Parathyroid adenoma (tissue), 2 donors: ENCODE data around the gene YRDC.
A peak's percentile ranks its signal among the peaks of the same experiment; 100 is the strongest.

Source experiments
- H2AFZ ChIP-seq: fragments of 300-600 bp; sonication (generic); one replicate; pipeline ENCODE4 v1.7.0; 2017; ENCODE audit warnings: antibody characterized with exemption, mild to moderate bottlenecking
- H3K27ac ChIP-seq: fragments of 300-600 bp; sonication (generic); one replicate; pipeline ENCODE4 v1.7.0; 2017
- H3K27me3 ChIP-seq: fragments of 300-600 bp; sonication (generic); one replicate; pipeline ENCODE4 v1.7.0; 2017; ENCODE audit warnings: low read length; ENCODE audit not compliant: control insufficient read depth, insufficient read depth
- H3K36me3 ChIP-seq: fragments of 300-600 bp; sonication (generic); one replicate; pipeline ENCODE4 v1.7.0; 2017; ENCODE audit warnings: low read length; ENCODE audit not compliant: control insufficient read depth, insufficient read depth
- H3K4me1 ChIP-seq: fragments of 300-600 bp; sonication (generic); one replicate; pipeline ENCODE4 v1.7.0; 2017; ENCODE audit warnings: control low read depth
- H3K4me2 ChIP-seq: fragments of 300-600 bp; sonication (generic); one replicate; pipeline ENCODE4 v1.7.0; 2017; ENCODE audit warnings: low read length
- H3K4me3 ChIP-seq: fragments of 300-600 bp; sonication (generic); one replicate; pipeline ENCODE4 v1.7.0; 2017; ENCODE audit warnings: low read depth, low read length
- H3K79me2 ChIP-seq: fragments of 300-600 bp; sonication (generic); one replicate; pipeline ENCODE4 v1.7.0; 2017; ENCODE audit warnings: control low read depth
- H3K9ac ChIP-seq: fragments of 300-600 bp; sonication (generic); one replicate; pipeline ENCODE4 v1.7.0; 2017; ENCODE audit warnings: mild to moderate bottlenecking
- H3K9me3 ChIP-seq: fragments of 300-600 bp; sonication (generic); one replicate; pipeline ENCODE4 v1.7.0; 2017; ENCODE audit warnings: low read length; ENCODE audit not compliant: control insufficient read depth
- TF ChIP-seq, protein P1 (sequence below): fragments of 300-600 bp; sonication (generic); IDR thresholded peaks from one replicate; pipeline ENCODE4 v1.7.0; 2017; ENCODE audit warnings: antibody characterized with exemption, mild to moderate bottlenecking
- donor health status: primary hyperparathyroidism.

YRDC gene

GRCh38 chr1:37753473-37754321 lies 54.3 kb downstream of the YRDC start:
- Histone ChIP-seq H3K4me1 (peaks cover 2% of the 10 kb centered on the region), H3K9ac (no peak overlapping the region), H3K27me3 (no peaks in the 10 kb centered on the region)

More at GRCh38 chr1:37753473-37754321, 54.3 kb downstream of the YRDC start:
- Histone ChIP-seq H3K79me2 (no peaks in the 10 kb centered on the region), H3K9me3 (no peaks in the 10 kb centered on the region), H3K27ac (no peak overlapping the region), H3K4me3 (no peak overlapping the region), H2AFZ (peak overlapping the region; percentile 28), H3K36me3 (no peaks in the 10 kb centered on the region), H3K4me2 (peak overlapping the region; percentile 38)
- TF ChIP-seq, protein P1, sequence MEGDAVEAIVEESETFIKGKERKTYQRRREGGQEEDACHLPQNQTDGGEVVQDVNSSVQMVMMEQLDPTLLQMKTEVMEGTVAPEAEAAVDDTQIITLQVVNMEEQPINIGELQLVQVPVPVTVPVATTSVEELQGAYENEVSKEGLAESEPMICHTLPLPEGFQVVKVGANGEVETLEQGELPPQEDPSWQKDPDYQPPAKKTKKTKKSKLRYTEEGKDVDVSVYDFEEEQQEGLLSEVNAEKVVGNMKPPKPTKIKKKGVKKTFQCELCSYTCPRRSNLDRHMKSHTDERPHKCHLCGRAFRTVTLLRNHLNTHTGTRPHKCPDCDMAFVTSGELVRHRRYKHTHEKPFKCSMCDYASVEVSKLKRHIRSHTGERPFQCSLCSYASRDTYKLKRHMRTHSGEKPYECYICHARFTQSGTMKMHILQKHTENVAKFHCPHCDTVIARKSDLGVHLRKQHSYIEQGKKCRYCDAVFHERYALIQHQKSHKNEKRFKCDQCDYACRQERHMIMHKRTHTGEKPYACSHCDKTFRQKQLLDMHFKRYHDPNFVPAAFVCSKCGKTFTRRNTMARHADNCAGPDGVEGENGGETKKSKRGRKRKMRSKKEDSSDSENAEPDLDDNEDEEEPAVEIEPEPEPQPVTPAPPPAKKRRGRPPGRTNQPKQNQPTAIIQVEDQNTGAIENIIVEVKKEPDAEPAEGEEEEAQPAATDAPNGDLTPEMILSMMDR, result no peak
